Activated naive CD8-positive, alpha-beta T cell (primary cell): Measurements from ENCODE around the gene SCUBE2.

ENCODE experiments used
- H3K27ac Mint-ChIP-seq: one replicate; pipeline ENCODE4 v1.8.0; 2021; ENCODE audit warnings: mixed read lengths
- H3K27me3 Mint-ChIP-seq: one replicate; pipeline ENCODE4 v1.8.0; 2021; ENCODE audit warnings: mixed read lengths
- H3K36me3 Mint-ChIP-seq: one replicate; pipeline ENCODE4 v1.8.0; 2021; ENCODE audit warnings: mixed read lengths
- H3K4me1 Mint-ChIP-seq: one replicate; pipeline ENCODE4 v1.8.0; 2021; ENCODE audit warnings: low read depth, mixed read lengths
- H3K4me3 Mint-ChIP-seq: one replicate; pipeline ENCODE4 v1.8.0; 2021; ENCODE audit warnings: mild to moderate bottlenecking, mixed read lengths
- H3K9me3 Mint-ChIP-seq: one replicate; pipeline ENCODE4 v1.8.0; 2021; ENCODE audit warnings: low read depth, mixed read lengths

The SCUBE2 gene

DNA sequence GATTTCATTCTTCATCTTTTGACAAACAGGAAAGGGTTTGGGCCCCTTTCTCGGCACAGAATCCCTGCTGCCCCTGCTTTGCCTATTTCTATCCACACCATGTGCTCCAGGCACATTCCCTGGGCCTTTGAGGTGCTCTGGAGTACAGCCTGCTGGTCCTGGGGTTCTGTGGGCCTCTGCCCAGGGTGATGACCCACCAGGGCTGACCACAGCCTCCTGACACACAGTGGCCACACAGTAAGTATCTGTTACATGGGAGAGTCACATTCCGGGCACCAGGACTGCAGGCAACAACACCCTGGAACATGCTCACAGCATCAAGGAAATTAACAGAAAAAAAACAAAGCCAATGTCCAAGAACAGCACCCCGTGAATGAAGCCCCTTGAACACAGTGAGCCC lies 39.1 kb downstream of the SCUBE2 start:
- H3K27ac Mint-ChIP-seq, result no peak overlapping the region
- H3K9me3 Mint-ChIP-seq, result no peaks in the 10 kb centered on the region
- no peak overlapping the region for H3K4me3 Mint-ChIP-seq
- H3K4me1 Mint-ChIP-seq, result no peaks in the 10 kb centered on the region
- H3K27me3 Mint-ChIP-seq, result no peaks in the 10 kb centered on the region
- no peaks in the 10 kb centered on the region for H3K36me3 Mint-ChIP-seq

DNA sequence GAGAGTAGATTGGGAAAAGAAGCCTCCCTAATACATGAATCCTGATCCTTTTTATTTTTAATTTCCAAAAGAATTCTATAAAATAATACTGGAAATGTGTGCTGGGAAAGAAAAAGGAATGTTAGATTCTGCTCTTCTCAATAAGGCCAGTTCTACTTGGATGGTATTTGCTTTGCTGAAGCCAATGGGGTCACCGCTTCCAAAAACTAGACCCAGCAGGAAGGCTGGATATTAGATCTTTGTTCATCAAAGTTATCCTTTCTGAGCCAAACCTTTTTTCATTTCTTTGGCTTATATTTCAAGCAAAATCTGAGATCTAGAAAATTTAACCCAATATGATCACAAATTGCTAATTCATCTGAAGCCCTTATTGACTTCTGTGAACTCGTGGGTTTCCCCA lies 41.4 kb downstream of the SCUBE2 start:
- Mint-ChIP-seq H3K27me3 (no peaks in the 10 kb centered on the region), H3K4me1 (no peaks in the 10 kb centered on the region), H3K27ac (no peak overlapping the region), H3K4me3 (no peak overlapping the region), H3K36me3 (no peaks in the 10 kb centered on the region), H3K9me3 (no peaks in the 10 kb centered on the region)

DNA sequence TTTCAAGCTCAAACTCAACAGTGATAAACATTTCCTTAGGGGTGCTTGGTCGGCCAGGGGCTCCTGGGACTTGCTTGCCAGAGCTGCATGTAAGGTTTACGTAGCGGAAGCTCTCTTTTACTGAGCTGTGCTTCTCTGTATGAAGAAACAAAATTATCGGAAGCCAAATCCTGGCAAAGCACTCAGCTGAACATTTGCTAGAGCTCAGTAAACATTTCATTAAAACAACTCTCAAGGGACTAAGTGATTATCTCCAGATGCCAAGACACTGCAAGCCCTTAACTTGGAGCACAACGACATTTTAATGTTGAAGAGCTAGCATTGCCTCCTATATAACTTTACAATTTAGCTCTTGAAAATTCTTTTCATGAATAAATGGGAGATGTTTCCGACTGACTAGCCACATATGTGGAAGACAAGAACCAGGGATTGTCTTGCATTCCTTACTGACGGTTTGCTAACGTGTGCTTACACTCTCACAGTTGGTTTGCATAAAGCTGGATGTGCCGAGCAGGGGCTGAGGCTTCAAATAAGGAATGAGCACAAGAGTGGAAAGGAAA lies 43.4 kb downstream of the SCUBE2 start:
- no peak overlapping the region for H3K27ac Mint-ChIP-seq
- H3K27me3 Mint-ChIP-seq, result no peaks in the 10 kb centered on the region
- H3K4me1 Mint-ChIP-seq, result no peaks in the 10 kb centered on the region
- no peaks in the 10 kb centered on the region for H3K36me3 Mint-ChIP-seq
- H3K4me3 Mint-ChIP-seq, result no peak overlapping the region
- no peaks in the 10 kb centered on the region for H3K9me3 Mint-ChIP-seq

DNA sequence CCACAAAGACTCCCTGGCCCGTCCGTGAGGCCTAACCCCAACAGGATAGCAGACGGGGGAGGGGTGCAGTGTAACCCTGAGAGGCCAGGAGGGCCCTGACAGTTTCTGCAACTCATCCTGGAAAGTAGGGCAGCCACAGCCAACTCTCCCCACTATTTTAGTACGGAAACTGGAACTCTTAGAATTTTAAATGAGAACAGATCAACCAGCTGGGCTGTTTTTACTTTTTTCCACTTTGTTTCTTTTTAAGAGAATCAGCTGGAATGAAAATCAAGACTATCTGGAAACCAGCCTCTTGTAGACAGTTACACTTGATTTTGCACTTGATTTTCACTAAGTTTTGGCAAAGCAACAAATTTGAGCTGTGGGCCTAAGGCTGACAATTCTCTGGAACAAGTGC lies 44.9 kb downstream of the SCUBE2 start:
- H3K27ac Mint-ChIP-seq, result no peak overlapping the region
- H3K27me3 Mint-ChIP-seq, result no peaks in the 10 kb centered on the region
- no peaks in the 10 kb centered on the region for H3K4me1 Mint-ChIP-seq
- H3K9me3 Mint-ChIP-seq, result no peaks in the 10 kb centered on the region
- no peak overlapping the region for H3K4me3 Mint-ChIP-seq
- H3K36me3 Mint-ChIP-seq, result no peaks in the 10 kb centered on the region

DNA sequence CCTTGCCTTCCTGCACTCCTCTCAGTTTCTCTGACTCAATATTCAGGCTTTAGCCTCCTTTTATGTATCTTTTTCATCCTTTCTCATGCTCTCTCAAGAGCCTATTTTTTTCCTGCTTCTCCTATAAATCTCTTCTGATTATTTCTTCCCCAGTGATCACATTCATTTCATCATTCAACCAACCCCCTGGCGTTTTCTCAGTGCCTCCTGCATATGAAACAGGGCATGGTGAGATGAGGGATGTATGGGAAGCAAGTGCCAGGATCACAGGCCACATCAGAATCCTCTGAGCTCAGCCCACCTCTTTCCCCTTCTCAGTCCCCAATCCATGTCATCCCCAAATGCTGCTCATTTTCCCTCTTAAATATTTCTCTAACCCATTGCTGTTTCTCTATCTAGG lies 48.9 kb downstream of the SCUBE2 start:
- Mint-ChIP-seq H3K4me3 (no peak overlapping the region), H3K36me3 (no peaks in the 10 kb centered on the region), H3K4me1 (no peaks in the 10 kb centered on the region), H3K27ac (no peak overlapping the region), H3K9me3 (no peaks in the 10 kb centered on the region), H3K27me3 (peaks cover 5% of the 10 kb centered on the region)

DNA sequence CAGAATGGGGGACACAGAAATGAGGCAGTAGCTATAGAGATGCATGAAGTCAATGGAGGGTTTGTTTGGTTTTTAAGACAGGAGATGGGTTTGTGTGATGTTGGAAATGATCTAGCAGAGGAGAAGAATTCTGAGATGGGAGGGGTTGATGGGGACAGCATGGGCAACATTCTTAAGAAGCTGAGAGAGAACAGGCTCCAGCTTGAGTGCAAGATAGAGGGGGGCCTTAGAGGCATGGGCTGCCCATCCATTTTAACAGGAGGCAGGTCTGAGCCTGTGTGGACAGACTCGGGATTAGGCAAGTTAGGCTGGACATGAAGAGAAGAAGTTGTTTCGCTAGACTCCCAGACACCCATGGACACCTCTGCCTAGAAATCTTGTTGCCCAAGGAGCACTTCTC lies 49.7 kb downstream of the SCUBE2 start:
- no peak overlapping the region for H3K27ac Mint-ChIP-seq
- peaks cover 5% of the 10 kb centered on the region for H3K27me3 Mint-ChIP-seq
- H3K36me3 Mint-ChIP-seq, result no peaks in the 10 kb centered on the region
- H3K4me3 Mint-ChIP-seq, result no peak overlapping the region
- H3K4me1 Mint-ChIP-seq, result no peaks in the 10 kb centered on the region
- H3K9me3 Mint-ChIP-seq, result no peaks in the 10 kb centered on the region

DNA sequence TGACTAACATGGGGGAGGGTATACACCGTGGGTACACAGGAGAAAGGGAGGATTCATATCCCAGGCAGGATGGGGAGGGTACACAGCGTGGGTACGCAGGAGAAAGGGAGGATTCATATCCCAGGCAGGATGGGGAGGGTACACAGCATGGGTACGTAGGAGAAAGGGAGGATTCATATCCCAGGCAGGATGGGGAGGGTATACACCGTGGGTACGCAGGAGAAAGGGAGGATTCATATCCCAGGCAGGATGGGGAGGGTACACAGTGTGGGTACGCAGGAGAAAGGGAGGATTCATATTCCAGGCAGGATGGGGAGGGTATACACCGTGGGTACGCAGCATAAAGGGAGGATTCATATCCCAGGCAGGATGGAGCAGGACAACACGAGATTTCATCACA lies 51.0 kb downstream of the SCUBE2 start:
- peaks cover 5% of the 10 kb centered on the region for H3K27me3 Mint-ChIP-seq
- H3K9me3 Mint-ChIP-seq, result no peaks in the 10 kb centered on the region
- no peaks in the 10 kb centered on the region for H3K36me3 Mint-ChIP-seq
- H3K27ac Mint-ChIP-seq, result no peak overlapping the region
- H3K4me1 Mint-ChIP-seq, result no peaks in the 10 kb centered on the region
- H3K4me3 Mint-ChIP-seq, result no peak overlapping the region

DNA sequence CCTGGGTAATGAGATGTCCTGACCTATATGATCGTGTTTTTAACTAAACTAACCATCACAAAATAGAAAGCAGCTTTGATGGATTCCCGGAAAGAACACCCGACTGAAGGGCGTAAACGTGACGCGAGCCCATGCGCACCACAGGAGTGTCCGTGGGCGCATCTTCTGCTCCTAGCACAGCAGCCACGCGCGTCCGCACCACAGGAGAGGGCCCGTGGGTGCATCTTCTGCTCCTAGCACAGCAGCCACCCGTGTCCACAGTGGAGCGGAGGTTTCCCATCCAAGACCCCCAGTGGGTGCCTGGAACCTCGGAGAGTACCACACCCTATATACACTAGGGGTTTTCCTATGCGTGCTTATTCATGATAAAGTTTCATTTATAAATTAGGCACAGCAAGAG lies 51.5 kb downstream of the SCUBE2 start:
- Mint-ChIP-seq H3K4me3 (no peak overlapping the region), H3K9me3 (no peaks in the 10 kb centered on the region), H3K4me1 (no peaks in the 10 kb centered on the region), H3K27ac (no peak overlapping the region), H3K27me3 (peaks cover 5% of the 10 kb centered on the region), H3K36me3 (no peaks in the 10 kb centered on the region)

DNA sequence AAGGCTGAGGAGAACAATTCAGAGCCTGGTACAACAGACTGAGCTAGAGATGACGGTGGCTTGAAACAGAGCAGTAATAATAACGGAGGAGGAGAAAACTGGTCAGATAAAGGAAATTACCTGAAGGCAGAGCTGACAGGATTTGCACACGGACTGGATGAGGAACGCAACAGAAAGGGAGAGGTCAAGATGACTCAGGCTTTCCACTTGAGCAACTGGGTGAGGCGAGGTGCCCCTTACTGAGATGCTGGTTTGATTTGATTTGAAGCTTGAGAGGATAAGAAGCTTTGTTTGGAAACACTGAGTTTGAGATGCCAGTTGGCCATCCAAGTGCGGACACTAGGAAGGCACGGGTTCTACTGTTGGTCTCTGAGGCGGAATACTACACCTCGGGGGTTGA lies 52.2 kb downstream of the SCUBE2 start:
- no peak overlapping the region for H3K4me3 Mint-ChIP-seq
- H3K27me3 Mint-ChIP-seq, result peaks cover 5% of the 10 kb centered on the region
- H3K9me3 Mint-ChIP-seq, result no peaks in the 10 kb centered on the region
- no peaks in the 10 kb centered on the region for H3K36me3 Mint-ChIP-seq
- H3K4me1 Mint-ChIP-seq, result no peaks in the 10 kb centered on the region
- H3K27ac Mint-ChIP-seq, result no peak overlapping the region

DNA sequence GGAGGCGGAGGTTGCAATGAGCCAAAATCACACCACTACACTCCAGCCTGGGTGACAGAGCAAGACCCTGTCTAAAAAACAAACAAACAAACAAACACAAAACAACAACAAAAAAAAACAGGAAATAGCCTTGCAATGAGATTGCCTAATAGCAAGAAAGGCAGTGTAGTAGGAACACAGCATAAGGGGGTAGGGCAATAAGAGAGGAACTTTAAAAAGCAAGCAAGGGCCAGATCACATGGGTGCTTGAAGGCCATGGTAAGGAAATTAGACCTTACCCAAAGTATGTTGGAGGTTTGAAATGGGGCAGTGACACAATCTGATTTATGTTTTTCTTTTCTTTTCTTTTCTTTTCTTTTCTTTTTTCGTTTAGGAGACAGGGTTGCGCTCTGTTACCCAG lies 52.9 kb downstream of the SCUBE2 start:
- Mint-ChIP-seq H3K4me1 (no peaks in the 10 kb centered on the region), H3K36me3 (no peaks in the 10 kb centered on the region), H3K27ac (no peak overlapping the region), H3K9me3 (no peaks in the 10 kb centered on the region), H3K4me3 (no peak overlapping the region), H3K27me3 (peaks cover 5% of the 10 kb centered on the region)

DNA sequence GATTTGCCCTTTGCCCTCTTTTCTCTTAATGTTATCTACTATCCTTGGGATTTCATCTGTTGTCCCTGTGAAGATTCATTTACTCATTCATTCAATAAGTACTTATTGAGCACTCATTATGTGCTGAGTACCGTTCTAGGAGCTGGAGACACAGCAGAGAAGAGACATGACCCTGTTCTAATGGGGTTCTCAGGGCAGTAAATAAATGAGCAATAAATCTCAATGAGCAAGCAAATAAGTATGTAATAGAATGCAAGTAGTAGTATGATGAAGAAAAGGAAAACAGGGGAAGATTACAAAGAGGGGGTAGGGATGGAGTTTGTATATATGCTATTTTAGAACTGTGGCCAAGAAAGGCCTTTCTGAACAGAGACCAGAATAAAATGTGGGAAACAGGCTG lies 53.4 kb downstream of the SCUBE2 start:
- Mint-ChIP-seq H3K27ac (no peak overlapping the region), H3K4me1 (no peaks in the 10 kb centered on the region), H3K9me3 (no peaks in the 10 kb centered on the region), H3K27me3 (peaks cover 7% of the 10 kb centered on the region), H3K36me3 (no peaks in the 10 kb centered on the region), H3K4me3 (no peak overlapping the region)

DNA sequence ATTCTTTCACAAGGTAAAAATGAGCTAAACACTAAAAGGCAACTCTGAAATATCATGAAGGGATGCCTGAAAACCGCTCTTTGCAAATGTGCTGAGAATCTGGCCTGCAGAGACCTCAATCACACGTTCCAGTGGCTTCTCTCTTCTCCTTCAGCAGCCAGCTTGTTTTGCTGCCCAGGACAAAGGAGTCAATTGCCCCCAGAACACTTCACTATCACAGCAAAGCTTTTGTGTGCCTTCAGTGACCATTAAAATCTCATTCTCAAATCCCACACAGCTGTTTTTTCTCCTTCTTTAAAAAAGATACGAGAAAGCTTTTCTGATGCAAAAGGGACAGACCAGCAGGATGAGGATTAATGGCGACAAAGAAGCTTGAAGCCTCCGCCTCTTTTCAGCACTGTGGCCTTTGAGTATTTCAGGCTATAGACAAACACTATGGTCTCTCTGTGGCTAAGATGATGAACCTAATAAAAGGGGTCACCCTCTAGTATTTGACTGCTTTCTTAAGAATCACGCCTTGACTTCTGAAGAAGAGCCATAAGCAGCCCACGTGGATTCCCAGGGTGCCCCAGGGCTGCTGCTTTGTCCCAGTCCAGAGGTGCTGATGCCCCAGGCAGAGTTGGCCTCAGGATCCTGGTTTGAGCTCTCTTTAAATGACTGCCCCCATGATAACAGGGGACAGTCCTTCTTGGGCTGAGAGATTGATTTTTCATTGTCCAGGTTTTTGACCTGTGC lies 54.2 kb downstream of the SCUBE2 start:
- H3K9me3 Mint-ChIP-seq, result no peaks in the 10 kb centered on the region
- no peak overlapping the region for H3K4me3 Mint-ChIP-seq
- H3K27ac Mint-ChIP-seq, result no peak overlapping the region
- H3K36me3 Mint-ChIP-seq, result no peaks in the 10 kb centered on the region
- H3K4me1 Mint-ChIP-seq, result no peaks in the 10 kb centered on the region
- peaks cover 7% of the 10 kb centered on the region for H3K27me3 Mint-ChIP-seq

DNA sequence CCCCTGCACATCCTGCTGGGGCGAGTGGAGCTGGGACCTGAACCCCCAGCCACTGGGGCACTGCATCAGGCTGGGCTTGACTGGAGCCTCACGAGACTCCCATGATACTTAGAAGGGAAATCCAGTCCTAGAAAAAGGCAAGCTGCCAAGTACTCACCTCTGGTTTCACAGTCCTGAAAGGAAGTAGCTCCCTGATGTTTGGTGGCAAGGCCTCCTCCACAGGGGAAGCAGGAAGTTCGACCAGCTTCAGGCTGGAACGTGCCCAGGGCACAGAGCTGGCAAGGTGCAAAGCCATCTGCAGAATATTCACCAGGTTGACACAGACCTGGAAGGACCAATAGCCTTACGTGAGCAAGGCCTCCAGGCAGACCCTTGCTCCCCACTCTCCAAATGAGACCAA lies 60.8 kb downstream of the SCUBE2 start:
- Mint-ChIP-seq H3K9me3 (no peaks in the 10 kb centered on the region), H3K4me3 (no peak overlapping the region), H3K4me1 (no peaks in the 10 kb centered on the region), H3K36me3 (no peaks in the 10 kb centered on the region), H3K27me3 (peaks cover 2% of the 10 kb centered on the region), H3K27ac (no peak overlapping the region)

DNA sequence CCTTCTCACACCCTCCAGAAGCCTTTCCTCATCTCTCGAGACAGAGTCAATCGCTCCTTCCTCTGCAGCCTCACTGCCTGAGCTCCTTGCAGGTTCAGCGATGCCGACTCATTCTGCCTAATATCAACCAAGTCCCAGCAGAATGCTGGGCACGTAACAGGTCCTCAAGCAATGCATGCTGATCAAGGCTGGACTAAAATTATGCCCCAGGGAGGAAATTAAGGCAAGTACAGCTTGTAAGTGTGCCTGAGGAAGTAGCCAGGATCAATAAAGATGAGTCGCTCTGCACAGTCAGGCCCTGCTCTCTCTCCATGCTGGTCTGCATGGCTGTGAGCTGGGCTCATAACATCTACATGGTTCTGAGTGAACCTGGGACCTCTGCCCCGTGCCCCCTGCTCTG lies 62.0 kb downstream of the SCUBE2 start:
- no peaks in the 10 kb centered on the region for H3K4me1 Mint-ChIP-seq
- no peaks in the 10 kb centered on the region for H3K36me3 Mint-ChIP-seq
- no peak overlapping the region for H3K27ac Mint-ChIP-seq
- H3K4me3 Mint-ChIP-seq, result no peak overlapping the region
- H3K9me3 Mint-ChIP-seq, result no peaks in the 10 kb centered on the region
- H3K27me3 Mint-ChIP-seq, result peaks cover 2% of the 10 kb centered on the region

DNA sequence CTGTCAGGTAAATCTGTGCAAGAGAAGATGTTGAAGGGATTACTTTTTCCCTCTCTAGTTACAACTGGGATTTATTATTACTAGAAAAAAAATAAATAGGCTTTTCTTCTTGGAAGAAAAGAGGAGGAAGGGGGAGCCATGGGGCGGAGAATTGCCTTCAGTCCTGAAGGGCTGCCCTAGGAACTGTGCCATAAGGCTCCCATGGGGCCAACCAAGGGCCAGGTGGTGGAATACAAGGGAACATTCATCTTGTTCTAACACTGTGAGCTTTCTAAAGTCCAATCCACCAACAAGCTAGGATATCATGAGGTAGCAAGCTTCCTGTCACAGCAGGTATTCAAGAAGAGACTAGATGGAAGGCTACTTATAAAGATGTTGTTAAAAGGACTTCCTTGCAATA lies 62.8 kb downstream of the SCUBE2 start:
- Mint-ChIP-seq H3K36me3 (no peaks in the 10 kb centered on the region), H3K9me3 (no peaks in the 10 kb centered on the region), H3K27ac (no peak overlapping the region), H3K4me1 (no peaks in the 10 kb centered on the region), H3K4me3 (no peak overlapping the region), H3K27me3 (peaks cover 2% of the 10 kb centered on the region)
